GM12891 (cell line): ENCODE data around the gene CPNE2.

Experiments
- POLR2A ChIP-seq: IDR thresholded peaks from 2 replicates; pipeline ENCODE4 v1.6.1; 2011; ENCODE audit warnings: low read depth, low read length, control low read depth
- POLR2AphosphoS5 ChIP-seq: IDR thresholded peaks from 2 replicates; pipeline ENCODE4 v1.6.1; 2011; ENCODE audit warnings: low read depth, low read length, control low read depth
- TAF1 ChIP-seq: IDR thresholded peaks from 2 replicates; pipeline ENCODE4 v1.6.1; 2011; ENCODE audit warnings: low read depth, low read length, control low read depth

DNA sequence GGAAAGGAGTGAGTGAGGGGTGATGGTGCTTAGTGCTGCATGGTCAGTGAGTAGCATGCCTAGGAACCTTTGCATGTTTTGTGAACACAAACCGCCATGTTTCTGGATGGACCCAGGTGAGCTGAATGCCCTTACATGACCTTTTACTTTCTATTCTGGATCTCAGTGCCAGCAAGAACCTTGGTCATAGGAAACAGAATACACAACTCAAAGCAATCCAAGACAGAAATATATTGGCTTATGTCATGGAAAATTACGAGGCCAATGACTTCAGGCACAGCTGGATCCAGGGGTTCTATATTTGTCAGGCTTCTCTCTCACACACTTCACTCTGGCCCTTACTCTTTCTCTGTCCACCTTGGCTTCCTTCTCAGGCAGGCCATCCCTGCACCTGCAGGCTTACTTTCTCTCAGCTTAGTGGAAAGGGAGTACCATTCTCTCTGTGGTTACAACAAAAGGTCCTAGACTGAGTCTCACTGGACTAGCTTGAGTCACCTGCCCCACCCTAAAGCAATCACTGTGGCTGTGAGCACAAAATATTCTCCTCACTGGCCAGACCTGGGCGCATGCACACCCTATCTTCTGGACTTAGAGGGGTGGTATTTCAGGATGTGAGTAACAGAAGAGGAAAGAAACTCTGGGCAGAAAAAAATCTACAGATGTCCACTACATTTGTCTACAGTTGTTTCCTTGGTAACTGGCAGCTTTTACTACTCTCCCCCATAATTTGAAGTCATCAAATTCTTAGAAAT lies 20.4 kb upstream of the CPNE2 start:
- TF ChIP-seq POLR2A (no peak), POLR2AphosphoS5 (no peak), TAF1 (no peak)
